Inflammatory macrophage (primary cell): ENCODE data around the gene UGT2B28.
A peak's percentile ranks its signal among the peaks of the same experiment; 100 is the strongest.
"Not testable (repeated sequence)": the region's sequence is repeated elsewhere in the genome, so short reads cannot be mapped to it uniquely, and the experiment has no call there.

Experiments
- DNase-seq, 2 donors: peaks; one replicate each; pipeline ENCODE4 v3.0.0-alpha.2; 2020 to 2022
- total RNA-seq, 18 experiments: gene quantifications; one replicate each; lab custom pipeline; 2026; ENCODE audit warnings: mixed read lengths in 6 of 18, inconsistent platforms in 2 of 18; lab: John Stamatoyannopoulos, UW

Gene UGT2B28
- 0 to 0.03 (median 0) reads per million in 18 experiments for total RNA-seq

DNA sequence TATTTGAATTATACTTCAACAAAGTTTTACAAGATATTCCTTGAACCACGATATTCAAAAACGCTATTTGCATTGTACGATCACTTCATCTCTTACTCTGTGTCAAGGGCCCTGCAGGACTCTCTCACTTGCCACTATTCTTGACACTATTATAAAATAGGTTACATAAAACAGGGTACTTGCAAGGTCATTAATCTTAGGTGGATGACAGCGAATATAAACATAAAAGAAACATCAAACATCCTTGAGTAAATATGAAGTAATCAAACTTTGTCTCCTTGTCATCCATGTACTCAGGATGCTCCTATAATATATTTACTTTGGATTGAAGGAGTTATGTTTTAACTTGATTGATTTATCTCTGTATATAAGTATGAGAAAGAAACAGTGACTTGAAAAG, at the start of gene UGT2B28:
TSS of gene UGT2B28 (plus strand) at position 395 of the 400 bp plus-strand sequence. CDS start 26 bp downstream, outside the sequence.
- DNase-seq = not testable (repeated sequence)

DNA sequence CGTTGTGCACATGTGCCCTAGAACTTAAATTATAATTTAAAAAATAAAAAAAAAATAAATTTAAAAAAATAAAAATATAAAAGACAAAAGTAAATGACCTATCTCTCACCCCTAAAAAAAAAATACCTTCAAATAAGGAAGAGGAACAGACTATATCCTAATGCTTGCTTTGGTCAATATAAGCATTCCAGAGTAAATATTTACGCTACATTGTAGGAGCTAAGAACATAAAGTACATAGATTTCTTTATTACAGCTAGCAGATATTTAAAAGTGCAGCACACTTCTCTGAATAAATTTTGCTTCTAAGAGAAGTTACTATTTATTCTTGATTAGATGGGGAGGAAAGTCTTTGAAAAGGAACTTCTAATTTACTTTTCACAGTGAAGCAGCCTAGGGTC, 41.2 kb upstream of the UGT2B28 start:
- no peak for DNase-seq

DNA sequence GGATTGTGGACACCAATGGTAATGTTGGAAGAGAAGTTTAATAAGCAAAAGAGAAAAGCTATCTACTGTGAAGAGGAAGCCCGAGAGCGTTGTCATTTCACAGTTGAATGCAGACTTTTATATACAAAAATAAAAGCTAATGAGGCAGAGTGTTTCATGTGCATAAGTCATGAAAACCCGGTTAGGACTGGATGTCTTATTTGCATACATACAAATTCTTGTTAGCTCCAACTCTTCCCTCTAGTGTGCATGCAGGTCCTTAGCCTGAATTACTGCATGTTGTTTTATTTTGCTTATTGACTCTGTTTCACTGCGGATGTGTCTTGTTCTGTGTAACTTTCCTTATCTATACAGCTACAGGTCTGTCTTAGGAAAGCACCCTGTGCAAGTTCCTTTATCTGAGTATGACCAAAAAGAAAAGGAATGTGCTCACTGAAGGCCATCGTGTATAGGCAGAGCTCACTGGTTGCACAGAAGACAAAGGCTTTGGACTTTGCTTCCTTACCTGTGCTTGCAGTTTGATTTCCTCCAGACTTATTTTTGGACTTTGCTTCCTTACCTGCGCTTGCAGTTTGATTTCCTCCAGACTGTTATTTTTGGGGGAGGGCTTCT, 40.6 kb upstream of the UGT2B28 start:
- no peak for DNase-seq

GRCh38 chr4:69240787-69241186, 39.5 kb upstream of the UGT2B28 start:
- DNase-seq = not testable (repeated sequence)

- DNase-seq = peak in 1 of 2 donors; percentile 23
These were observed 38.5 kb upstream of the UGT2B28 start for GRCh38 chr4:69241746-69242145.

DNA sequence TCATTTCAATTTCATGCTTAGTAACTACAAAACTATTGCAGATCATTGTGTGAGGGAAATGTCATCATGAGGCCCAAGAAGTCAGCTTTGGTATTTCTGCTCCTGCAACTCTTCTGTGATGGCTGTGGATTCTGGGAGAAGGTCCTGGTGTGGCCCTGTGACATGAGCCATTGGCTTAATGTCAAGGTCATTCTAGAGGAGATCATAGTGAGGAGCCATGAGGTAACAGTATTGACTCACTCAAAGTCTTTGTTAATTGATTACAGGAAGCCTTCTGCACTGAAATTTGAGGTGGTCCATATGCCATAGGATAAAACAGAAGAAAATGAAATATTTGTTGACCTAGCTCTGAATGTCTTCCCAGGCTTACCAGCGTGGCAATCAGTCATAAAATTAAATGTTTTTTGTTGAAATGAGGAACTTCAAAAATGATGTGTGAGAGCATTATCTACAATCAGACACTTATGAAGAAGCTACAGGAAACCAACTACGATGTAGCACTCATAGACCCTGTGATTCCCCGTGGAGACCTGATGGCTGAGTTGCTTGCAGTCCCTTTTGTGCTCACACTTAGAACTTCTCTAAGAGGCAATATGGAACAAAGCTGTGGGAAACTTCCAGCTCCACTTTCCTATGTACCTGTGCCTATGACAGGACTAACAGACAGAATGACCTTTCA, 37.6 kb upstream of the UGT2B28 start:
- DNase-seq = not testable (repeated sequence)

- not testable (repeated sequence) for DNase-seq
These were observed 29.4 kb upstream of the UGT2B28 start for GRCh38 chr4:69250884-69251283.

DNA sequence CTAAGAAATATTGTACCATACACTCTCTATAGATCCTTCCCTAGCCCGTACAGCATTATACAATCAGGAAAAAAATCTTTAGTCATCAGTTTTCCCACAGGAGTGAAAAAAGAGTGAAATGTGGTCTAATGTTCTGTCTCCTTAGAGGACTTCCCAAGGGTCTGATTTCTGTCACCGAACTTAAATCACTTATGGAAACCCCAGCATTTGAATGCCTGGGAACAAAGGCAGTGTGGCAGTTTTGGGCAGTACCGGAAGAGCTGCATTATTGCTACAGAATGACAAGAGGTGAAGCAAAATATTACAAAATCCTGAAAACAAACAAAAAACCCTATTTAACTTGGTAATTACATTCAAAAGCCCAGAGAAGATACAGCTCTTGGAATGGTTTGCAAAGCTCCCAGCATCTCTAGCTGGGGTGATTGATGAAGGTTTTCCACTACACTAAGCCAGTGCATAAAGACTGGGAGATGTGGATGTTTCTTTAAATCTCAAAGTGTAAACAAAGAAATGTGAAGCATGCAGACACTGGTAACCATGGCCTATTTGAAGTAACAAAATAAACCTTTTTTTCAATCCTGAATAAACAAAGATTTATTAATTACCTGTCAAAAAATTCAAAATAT, 27.0 kb upstream of the UGT2B28 start:
- not testable (repeated sequence) for DNase-seq

DNA sequence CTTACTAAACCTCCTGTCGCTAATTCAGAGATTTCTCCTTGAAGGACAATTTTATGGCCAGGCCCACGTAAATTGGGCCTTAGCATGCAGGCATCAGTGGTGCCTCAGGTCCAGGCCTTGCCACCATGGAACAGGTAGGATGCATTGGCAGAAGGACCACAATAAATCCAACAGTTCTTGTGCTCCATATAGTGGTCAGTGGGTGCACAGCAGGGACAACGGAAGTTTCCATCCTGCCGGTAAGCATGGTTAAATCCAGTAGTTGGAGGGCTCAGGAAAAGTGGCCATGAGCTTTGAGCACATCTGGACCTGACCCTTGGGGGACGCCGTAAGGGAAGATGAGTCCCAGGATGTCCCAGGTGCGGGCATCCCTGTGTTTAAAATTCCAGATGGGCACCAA, 11.7 kb upstream of the UGT2B28 start:
- DNase-seq = not testable (repeated sequence)

DNA sequence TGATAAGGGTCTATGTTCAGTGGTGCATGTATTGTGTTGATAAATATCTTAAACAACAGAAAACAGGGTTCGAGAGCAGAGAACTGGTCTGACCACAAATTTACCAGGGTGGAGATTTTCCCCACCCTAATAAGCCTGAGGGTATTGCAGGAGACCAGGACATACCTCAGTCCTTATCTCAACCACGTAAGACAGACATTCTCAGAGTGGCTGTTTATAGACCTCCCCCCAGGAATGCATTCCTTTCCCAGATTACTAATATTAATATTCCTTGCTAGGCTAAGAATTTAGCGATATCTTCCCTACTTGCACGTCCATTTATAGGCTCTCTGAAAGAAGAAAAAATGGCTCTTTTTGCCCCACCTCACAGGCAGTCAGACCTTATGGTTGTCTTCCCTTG, 16.1 kb downstream of the UGT2B28 start:
- DNase-seq = not testable (repeated sequence)

DNA sequence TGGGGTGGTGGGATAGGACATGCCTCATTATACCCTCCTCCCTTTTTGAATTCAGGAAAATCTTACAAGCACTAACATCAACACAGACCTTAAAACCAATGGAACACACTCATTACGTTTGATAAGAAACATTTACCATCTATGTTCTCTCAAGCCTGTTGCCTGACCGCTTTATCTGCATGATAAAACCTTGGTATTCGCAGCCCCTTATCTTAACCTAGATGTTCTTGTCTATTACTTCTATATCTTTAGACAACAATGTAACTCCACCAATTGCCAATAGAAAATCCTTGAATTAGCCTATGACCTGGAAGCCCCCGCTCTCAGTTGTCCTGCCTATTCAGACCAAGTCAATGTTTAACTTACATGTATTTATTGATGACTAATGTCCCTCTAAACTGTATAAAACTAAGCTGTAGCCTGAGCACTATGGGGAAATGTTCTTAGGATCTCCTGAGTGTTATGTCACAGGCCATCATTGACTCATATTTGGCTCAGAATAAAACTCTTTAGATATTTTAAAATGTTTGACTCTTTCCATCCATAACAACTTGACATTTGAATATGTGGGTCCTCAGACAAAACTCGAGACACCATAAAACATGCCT, 28.3 kb downstream of the UGT2B28 start:
- DNase-seq = not testable (repeated sequence)

GRCh38 chr4:69309549-69310076, 29.3 kb downstream of the UGT2B28 start:
- DNase-seq = not testable (repeated sequence)

DNA sequence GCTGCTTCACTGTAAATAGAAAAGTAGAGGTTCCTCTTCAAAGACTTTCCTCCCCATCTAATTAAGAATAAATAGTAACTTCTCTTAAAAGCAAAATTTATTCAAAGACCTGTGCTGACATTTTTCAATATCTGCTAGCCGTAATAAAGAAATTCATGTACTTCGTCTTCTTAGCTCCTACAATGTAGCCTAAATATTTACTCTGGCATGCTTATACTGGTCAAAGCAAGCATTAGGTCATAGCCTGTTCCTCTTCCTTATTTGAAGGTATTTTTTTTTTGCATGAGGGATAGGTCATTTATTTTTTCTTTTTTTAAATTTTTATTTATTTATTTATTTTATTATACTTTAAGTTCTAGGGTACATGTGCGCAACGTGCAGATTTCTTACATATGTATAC, 30.0 kb downstream of the UGT2B28 start:
- not testable (repeated sequence) for DNase-seq

DNA sequence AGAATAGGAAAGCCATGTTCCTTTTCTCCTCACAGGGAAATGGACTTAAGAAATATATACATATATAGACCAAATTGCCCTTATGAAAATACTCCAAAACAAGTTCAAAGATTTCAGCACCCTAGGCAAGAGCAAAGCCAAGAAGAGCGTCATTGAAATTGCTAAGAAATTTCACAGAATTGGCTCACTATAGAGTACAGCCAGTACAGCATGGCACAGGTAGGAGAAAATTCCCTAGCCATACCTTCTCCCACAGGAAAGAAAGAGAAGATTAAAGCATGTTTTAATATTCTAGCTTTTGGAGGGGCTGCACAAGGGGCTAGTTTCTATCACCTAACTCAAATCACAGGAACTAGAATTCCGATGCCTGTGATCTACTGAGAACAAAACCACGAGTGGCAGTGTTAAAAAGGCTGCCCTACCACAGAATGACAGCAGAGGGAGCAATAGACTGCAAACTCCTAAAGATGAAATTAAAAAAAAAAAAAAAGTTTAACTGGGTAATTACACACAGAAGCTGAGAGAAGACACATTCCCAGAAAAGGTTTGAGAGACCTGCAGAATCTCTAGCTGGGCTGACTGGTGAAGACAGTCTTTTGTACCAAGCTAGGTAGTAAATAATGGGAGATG, 37.5 kb downstream of the UGT2B28 start:
- DNase-seq = peak; percentile 34 to 36

DNA sequence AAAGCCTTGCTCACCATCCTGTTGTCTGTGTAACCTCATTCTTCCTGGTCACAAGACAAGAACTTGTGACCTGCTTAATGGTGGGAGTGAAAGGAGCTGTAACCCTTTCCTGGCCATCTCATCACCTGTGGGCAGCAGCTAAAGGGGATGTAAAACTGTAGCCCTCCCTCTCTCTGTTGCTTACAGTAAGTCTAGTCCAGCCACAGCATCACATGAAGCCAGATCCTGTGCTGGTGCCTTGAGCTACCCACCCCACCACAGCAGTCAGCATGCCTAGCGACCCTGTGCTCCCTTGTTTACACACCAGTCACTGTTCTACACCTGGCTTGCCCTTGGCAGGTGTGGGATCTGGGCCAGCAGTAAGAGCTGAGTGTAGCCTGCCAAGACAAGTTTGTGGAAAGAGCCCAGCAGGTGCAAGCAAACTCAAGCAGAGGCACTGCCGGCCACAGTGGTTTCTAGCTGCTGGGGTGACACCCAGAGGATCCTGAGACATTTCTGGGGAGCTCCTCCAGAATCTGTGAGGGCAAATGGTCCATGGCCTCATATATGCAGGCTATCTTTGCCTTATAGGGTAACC, 41.0 kb downstream of the UGT2B28 start:
- no peak for DNase-seq

- DNase-seq = no peak
These were observed 41.8 kb downstream of the UGT2B28 start for GRCh38 chr4:69322055-69322454.

GRCh38 chr4:69323284-69323683, 43.0 kb downstream of the UGT2B28 start:
- DNase-seq = no peak

DNA sequence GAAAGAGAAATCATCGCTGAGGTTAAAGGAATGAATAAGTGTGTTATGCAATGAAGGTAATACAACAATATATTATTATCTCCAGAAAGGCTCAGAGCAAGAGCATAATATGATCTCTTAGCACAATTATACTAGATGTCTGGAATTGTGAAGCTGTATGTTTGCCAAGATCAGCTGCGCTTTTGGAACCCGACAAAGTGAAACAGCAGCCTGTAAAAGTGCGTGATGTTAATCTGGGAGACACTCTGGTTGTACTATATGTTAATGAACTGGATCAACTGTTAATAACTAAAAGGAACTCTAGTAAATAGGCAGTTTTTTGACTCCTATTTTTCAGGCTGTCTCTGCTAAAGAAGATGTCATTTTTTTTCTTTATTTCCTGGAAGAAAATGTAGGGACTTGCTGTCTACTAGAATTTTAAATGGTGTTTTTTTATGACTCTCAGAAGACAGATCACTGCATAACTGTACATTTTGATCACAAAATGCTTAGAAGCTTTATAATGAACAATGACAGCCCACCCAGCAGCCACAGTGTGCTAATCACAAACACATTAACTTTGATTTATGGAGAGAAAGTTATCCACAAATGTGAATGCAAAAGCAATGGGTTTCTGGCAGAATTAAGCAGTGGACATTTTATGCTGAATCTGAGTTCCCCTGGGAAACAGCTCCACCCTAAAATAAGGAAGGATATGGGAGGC, 50.2 kb downstream of the UGT2B28 start:
- no peak for DNase-seq

DNA sequence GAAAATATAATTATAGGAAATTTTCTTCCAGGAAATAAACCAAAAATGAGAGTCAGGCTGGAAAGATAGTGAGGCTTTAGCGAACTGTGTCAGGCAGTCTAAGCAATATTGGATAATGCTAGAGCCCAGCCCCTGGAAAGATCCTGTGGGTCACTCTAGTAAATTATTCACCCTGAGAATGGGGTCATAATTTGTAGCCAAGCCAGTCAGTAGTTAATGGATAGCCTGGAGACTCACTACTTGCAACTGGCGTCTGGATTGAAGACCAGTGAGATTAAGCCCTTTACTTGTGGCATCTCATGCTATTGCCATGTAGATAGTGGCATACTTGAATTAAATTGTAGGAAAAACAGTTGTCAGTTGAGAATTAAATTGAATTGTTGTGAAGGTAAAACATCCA, 51.0 kb downstream of the UGT2B28 start:
- DNase-seq = not testable (repeated sequence)

DNA sequence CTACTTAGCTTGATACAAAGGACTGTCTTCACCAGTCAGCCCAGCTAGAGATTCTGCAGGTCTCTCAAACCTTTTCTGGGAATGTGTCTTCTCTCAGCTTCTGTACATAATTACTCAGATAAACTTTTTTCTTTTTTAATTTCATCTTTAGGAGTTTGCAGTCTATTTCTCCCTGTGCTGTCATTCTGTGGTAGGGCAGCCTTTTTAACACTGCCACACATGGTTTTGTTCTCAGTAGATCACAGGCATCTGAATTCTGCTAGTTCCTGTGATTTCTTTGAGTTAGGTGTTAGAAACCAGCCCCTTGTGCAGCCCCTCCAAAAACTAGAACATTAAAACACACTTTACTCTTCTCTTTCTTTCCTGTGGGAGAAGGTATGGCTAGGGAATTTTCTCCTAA, 55.2 kb downstream of the UGT2B28 start:
- DNase-seq = not testable (repeated sequence)

- not testable (repeated sequence) for DNase-seq
These were observed 62.8 kb downstream of the UGT2B28 start for GRCh38 chr4:69343114-69343513.
